SK-N-SH (cell line): ENCODE measurements around the gene CYP46A1. TPM values are rescaled to one million over a fixed set of nuclear protein-coding genes. Genes with fewer than 3 reads are reported as not detected.
A peak's percentile ranks its signal among the peaks of the same experiment; 100 is the strongest.

ENCODE experiments used
- CTCF ChIA-PET: fragments of 300-600, 350-600 bp; formaldehyde crosslinking; extraction: SDS; loops from one replicate; lab custom pipeline; 2021; lab: Yijun Ruan, JAX
- POLR2A ChIA-PET: fragments of 350-600 bp; sonication (Branson Sonifier 250); formaldehyde crosslinking; extraction: SDS; loops from one replicate; lab custom pipeline; 2020; ENCODE audit warnings: antibody characterized with exemption, inconsistent platforms; lab: Yijun Ruan, JAX
- DNase-seq: peaks from one replicate; pipeline ENCODE4 v3.0.0; 2012
- H2AFZ ChIP-seq: fragments of 200-600 bp; sonication (generic); 2 replicates; pipeline ENCODE4 v1.8.1; 2016; ENCODE audit warnings: antibody characterized with exemption, mild to moderate bottlenecking, low read depth
- H3F3A ChIP-seq: fragments of 200-600 bp; sonication (generic); replicated peaks from 2 replicates; pipeline ENCODE3; 2016; ENCODE audit warnings: antibody characterized with exemption, mild to moderate bottlenecking; ENCODE audit not compliant: insufficient read depth
- H3K27ac ChIP-seq, 2 experiments: fragments of 200-500 bp in 1 of 2; fragments of 200-600 bp in 1 of 2; sonication (Bioruptor generic) in 1 of 2; sonication (generic), shearing (Covaris generic) in 1 of 2; 2 replicates each; pipeline versions ENCODE4 v1.5.1 to v1.6.1; 2014 to 2016; ENCODE audit warnings: low read depth in 2 of 2, inconsistent platforms in 1 of 2, low read length in 1 of 2, mild to moderate bottlenecking in 1 of 2, mixed read lengths in 1 of 2
- H3K27me3 ChIP-seq: fragments of 200-600 bp; sonication (generic), shearing (Covaris generic); 2 replicates; pipeline ENCODE4 v1.6.1; 2016; ENCODE audit warnings: mixed run types; ENCODE audit not compliant: insufficient read depth
- H3K36me3 ChIP-seq, 2 experiments: fragments of 200-500 bp in 1 of 2; fragments of 200-600 bp in 1 of 2; sonication (Bioruptor generic) in 1 of 2; sonication (generic) in 1 of 2; replicated peaks in 1 of 2; 2 replicates each; pipeline versions ENCODE3 to v1.5.1; 2014 to 2016; ENCODE audit warnings: low read length in 1 of 2, mild to moderate bottlenecking in 1 of 2; ENCODE audit not compliant: insufficient read depth in 2 of 2, control insufficient read depth in 1 of 2
- H3K4me1 ChIP-seq, 2 experiments: fragments of 200-500 bp in 1 of 2; fragments of 200-600 bp in 1 of 2; sonication (Bioruptor generic) in 1 of 2; sonication (generic), shearing (Covaris generic) in 1 of 2; 2 replicates each; pipeline versions ENCODE4 v1.5.1 to v1.6.1; 2014 to 2016; ENCODE audit warnings: low read depth in 1 of 2, low read length in 1 of 2, mixed run types in 1 of 2; ENCODE audit not compliant: insufficient read depth in 2 of 2, control insufficient read depth in 1 of 2
- H3K4me2 ChIP-seq: fragments of 200-600 bp; sonication (generic), shearing (Covaris generic); 2 replicates; pipeline ENCODE4 v1.6.1; 2017; ENCODE audit warnings: mixed run types
- H3K4me3 ChIP-seq, 2 experiments: fragments of 200-500 bp in 1 of 2; fragments of 200-600 bp in 1 of 2; sonication (Bioruptor generic) in 1 of 2; sonication (generic), shearing (Covaris generic) in 1 of 2; 2 replicates each; pipeline versions ENCODE4 v1.5.1 to v1.8.1; 2014 to 2016; ENCODE audit warnings: low read depth in 2 of 2, inconsistent platforms in 1 of 2, low read length in 1 of 2, mild to moderate bottlenecking in 1 of 2, mixed read lengths in 1 of 2, moderate library complexity in 1 of 2
- H3K79me2 ChIP-seq: fragments of 200-600 bp; sonication (generic); 2 replicates; pipeline ENCODE4 v1.8.1; 2017; ENCODE audit warnings: mild to moderate bottlenecking; ENCODE audit not compliant: insufficient read depth
- H3K9ac ChIP-seq: fragments of 200-600 bp; sonication (generic); 2 replicates; pipeline ENCODE4 v1.6.1; 2017; ENCODE audit warnings: mixed run types
- H3K9me2 ChIP-seq: fragments of 200-600 bp; sonication (generic); 2 replicates; pipeline ENCODE4 v1.6.1; 2017; ENCODE audit warnings: mixed run types
- H3K9me3 ChIP-seq: fragments of 200-600 bp; sonication (generic); 2 replicates; pipeline ENCODE4 v1.6.1; 2017; ENCODE audit warnings: mixed run types, mild to moderate bottlenecking, moderate library complexity
- H4K20me1 ChIP-seq: fragments of 200-600 bp; sonication (generic); 2 replicates; pipeline ENCODE4 v1.6.1; 2017; ENCODE audit warnings: mild to moderate bottlenecking, mixed run types; ENCODE audit not compliant: insufficient read depth
- MEF2A ChIP-seq: IDR thresholded peaks from 2 replicates; pipeline ENCODE4 v1.4.0; 2012; ENCODE audit warnings: low read depth, borderline replicate concordance
- MXI1 ChIP-seq: IDR thresholded peaks from 2 replicates; pipeline ENCODE4 v1.6.1; 2012; ENCODE audit warnings: mild to moderate bottlenecking, low read depth, low read length, improper control_type of control experiment
- RAD21 ChIP-seq: IDR thresholded peaks from 2 replicates; pipeline ENCODE4 v1.6.1; 2012; ENCODE audit warnings: mild to moderate bottlenecking, low read length
- RFX5 ChIP-seq: IDR thresholded peaks from 2 replicates; pipeline ENCODE4 v1.6.1; 2012; ENCODE audit warnings: mild to moderate bottlenecking, improper control_type of control experiment, low read length
- TAF1 ChIP-seq: IDR thresholded peaks from 2 replicates; pipeline ENCODE4 v1.6.1; 2012; ENCODE audit warnings: low read depth, mild to moderate bottlenecking, low read length, moderate library complexity, borderline replicate concordance
- TEAD4 ChIP-seq: IDR thresholded peaks from 2 replicates; pipeline ENCODE4 v1.4.0; 2012; ENCODE audit warnings: mild to moderate bottlenecking, borderline replicate concordance; ENCODE audit not compliant: insufficient read depth
- USF2 ChIP-seq: fragments of 150-350 bp; IDR thresholded peaks from 2 replicates; pipeline ENCODE4 v1.6.1; 2017; ENCODE audit warnings: antibody characterized with exemption, low read length, low read depth, borderline replicate concordance
- ZBTB33 ChIP-seq: IDR thresholded peaks from 2 replicates; pipeline ENCODE4 v1.4.0; 2012; ENCODE audit warnings: low read depth, borderline replicate concordance
- WGBS: methylation state at CpG from one replicate; pipeline ENCODE4 v1.1.6; 2017; ENCODE audit warnings: low lambda C conversion rate; 5-methylcytosine and 5-hydroxymethylcytosine counted together
- polyA plus RNA-seq, 3 experiments: library from polyadenylated mRNA; depleted of rRNA; stranded (reverse); fragments of >200 nt; gene quantifications; 2 replicates each; pipeline ENCODE4 v1.2.3, GENCODE V29; 2012

The CYP46A1 gene
- polyA plus RNA-seq, 1 of the 3 experiments (the other 2 are of a cell fraction): 0.30 TPM

DNA sequence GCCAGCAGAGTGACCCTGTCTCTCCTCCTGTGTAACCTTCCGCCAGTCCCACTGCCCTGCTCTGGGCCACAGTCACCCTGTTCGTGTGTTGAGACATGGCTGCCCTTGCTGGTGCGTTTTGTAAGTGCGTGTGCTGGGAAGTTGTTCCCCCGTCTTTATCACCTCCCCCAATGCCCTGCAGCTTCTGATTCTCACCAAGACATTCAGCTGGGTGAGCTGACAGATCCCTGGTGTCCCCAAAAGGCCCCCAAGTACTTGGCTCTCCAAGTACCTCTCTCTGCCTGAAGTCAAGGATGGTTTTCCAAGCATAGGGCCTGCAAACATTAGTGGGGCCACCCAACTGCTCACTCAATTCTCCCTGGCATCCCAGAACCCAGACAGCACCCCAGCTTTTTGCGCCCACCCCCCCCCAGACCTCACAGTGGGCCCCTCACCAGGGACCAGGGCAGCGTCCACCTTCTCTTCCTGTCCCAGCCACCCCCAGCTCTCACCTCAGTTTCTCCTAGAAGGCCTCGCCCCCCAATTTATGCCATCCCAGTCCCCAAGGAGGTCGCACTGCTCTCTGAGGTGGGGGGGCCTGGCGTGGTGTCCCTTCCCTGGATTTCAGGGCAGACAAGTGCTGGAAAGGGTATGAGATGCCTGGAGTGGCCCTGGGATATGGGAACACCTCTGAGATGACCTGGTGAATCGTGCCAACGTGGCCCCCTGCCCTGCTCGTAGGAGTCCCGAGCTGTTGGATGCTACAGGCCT lies 57.3 kb downstream of the CYP46A1 start:
- H3K36me3 ChIP-seq: no peaks in the 10 kb centered on the region
- no peaks in the 10 kb centered on the region for H3F3A ChIP-seq
- H3K27me3 ChIP-seq: no peaks in the 10 kb centered on the region
- H3K4me3 ChIP-seq: no peak overlapping the region
- H2AFZ ChIP-seq: no peak overlapping the region
- H3K4me1 ChIP-seq: no peaks in the 10 kb centered on the region; a peak in 1 of 4 replicates
- H3K79me2 ChIP-seq: no peaks in the 10 kb centered on the region
- POLR2A ChIA-PET: no interaction called here
- H3K9me3 ChIP-seq: no peaks in the 10 kb centered on the region
- 77% methylated on average over 13 of the region's 14 CpGs for WGBS
- no peaks in the 10 kb centered on the region for H4K20me1 ChIP-seq
- H3K27ac ChIP-seq: no peak overlapping the region
- no peak overlapping the region for H3K9ac ChIP-seq
- TF ChIP-seq ZBTB33 (no peak), TAF1 (no peak), RAD21 (no peak), TEAD4 (no peak), MEF2A (no peak)
- TF ChIP-seq, all 33 proteins: peak for 0
- H3K4me2 ChIP-seq: no peak overlapping the region
- no peaks in the 10 kb centered on the region for H3K9me2 ChIP-seq
- DNase-seq: no peak
- CTCF ChIA-PET: interaction anchor here (0.6 to 2.8 kb wide), 2 partner anchors 12 to 77 kb away, joined by 3 to 19 read pairs; no protein-coding TSS in a partner anchor

DNA sequence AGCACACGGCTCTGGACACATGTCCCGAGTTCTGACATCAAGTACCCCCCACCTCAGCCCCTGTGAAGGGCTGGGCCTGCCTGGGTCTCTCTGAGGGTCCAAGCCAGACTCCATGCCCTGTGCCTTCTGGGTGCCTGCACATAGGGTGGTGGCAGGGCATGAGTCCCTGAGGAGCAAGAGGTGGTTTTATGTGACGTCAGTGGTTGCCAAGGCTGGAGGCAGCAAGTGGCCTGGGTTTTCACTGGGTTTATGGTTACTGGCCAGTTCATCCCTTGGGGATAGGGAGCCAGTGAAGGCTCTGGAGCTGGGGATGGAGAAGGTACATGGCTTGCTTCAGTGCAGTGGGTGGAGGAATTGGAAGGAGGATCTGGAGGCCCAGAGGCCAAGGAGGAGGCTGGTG lies 58.0 kb downstream of the CYP46A1 start:
- Histone ChIP-seq H3K27ac (no peak overlapping the region), H3K4me2 (no peak overlapping the region), H3F3A (no peaks in the 10 kb centered on the region), H3K79me2 (no peaks in the 10 kb centered on the region), H3K27me3 (no peaks in the 10 kb centered on the region), H3K9me2 (no peaks in the 10 kb centered on the region), H2AFZ (no peak overlapping the region), H3K4me1 (no peaks in the 10 kb centered on the region; a peak in 1 of 4 replicates)
- ChIA-PET CTCF (no interaction called here), POLR2A (no interaction called here)
- TF ChIP-seq MXI1: no peak
- peak; percentile 68 for TF ChIP-seq RFX5
- no peak for TF ChIP-seq USF2
- TF ChIP-seq, all 33 proteins: peak for 1
- Histone ChIP-seq H3K36me3 (no peaks in the 10 kb centered on the region), H4K20me1 (no peaks in the 10 kb centered on the region), H3K9me3 (no peaks in the 10 kb centered on the region), H3K4me3 (no peak overlapping the region), H3K9ac (no peak overlapping the region)
- no peak for DNase-seq
- WGBS: 94% methylated on average over 2 of the region's 3 CpGs
